ENCODE measurements around the gene DNMT3A. TPM values are rescaled to one million over a fixed set of nuclear protein-coding genes. Genes with fewer than 3 reads are reported as not detected.

DNMT3A gene
- total and polyA plus RNA-seq, 12 donors: 10.6 to 53.4 (median 25.0) TPM

- Histone ChIP-seq H3K4me3 (no peak overlapping the region), H3K27ac (no peak overlapping the region), H3K4me1 (replicated peaks in 1 of 2) (peaks cover 19 to 46% of the 10 kb centered on the region in 2 donors), H3K36me3 (replicated peaks in 1 of 2) (peaks cover 0 to 7% of the 10 kb centered on the region in 2 donors), H3K27me3 (no peaks in the 10 kb centered on the region), H3K9me3 (replicated peaks in 1 of 3) (no peaks in the 10 kb centered on the region)
- no peak for DNase-seq
- WGBS, 4 donors: 67 to 90% (median 87%) methylated on average over 1 to 5 of the region's 5 CpGs
- no peak for TF ChIP-seq POLR2A (IDR thresholded peaks at IDR 0.05)
- TF ChIP-seq CTCF (IDR thresholded peaks at IDR 0.05): no peak
- intact Hi-C loops (cut with DNase I): no loop called here
These were observed 57.8 kb downstream of the DNMT3A start for GRCh38 chr2:25283921-25284320.

GRCh38 chr2:25281941-25282340 is 59.8 kb downstream of the DNMT3A start:
- DNase-seq: no peak
- TF ChIP-seq CTCF (IDR thresholded peaks at IDR 0.05): no peak
- no peak for TF ChIP-seq POLR2A (IDR thresholded peaks at IDR 0.05)
- Histone ChIP-seq H3K4me3 (no peak overlapping the region), H3K4me1 (replicated peaks in 1 of 2) (peaks cover 35 to 64% of the 10 kb centered on the region in 2 donors), H3K27ac (peak overlapping the region in 3 of 5 donors; percentile 57 to 73 (median 59)), H3K27me3 (no peaks in the 10 kb centered on the region), H3K36me3 (replicated peaks in 1 of 2) (peaks cover 0 to 7% of the 10 kb centered on the region in 2 donors), H3K9me3 (replicated peaks in 1 of 3) (no peaks in the 10 kb centered on the region)
- intact Hi-C loops (cut with DNase I): no loop called here
- WGBS, 4 donors: 67 to 83% (median 71%) methylated on average over 8 of the region's 8 CpGs

- Histone ChIP-seq H3K36me3 (replicated peaks in 1 of 2) (peaks cover 0 to 7% of the 10 kb centered on the region in 2 donors), H3K27ac (peak overlapping the region in 3 of 5 donors; percentile 59 to 91 (median 73)), H3K27me3 (no peaks in the 10 kb centered on the region), H3K9me3 (replicated peaks in 1 of 3) (no peaks in the 10 kb centered on the region), H3K4me1 (replicated peaks in 1 of 2) (peaks cover 35 to 68% of the 10 kb centered on the region in 2 donors), H3K4me3 (no peak overlapping the region)
- intact Hi-C loops (cut with DNase I): no loop called here
- DNase-seq: peak in 5 of 7 donors; percentile 60 to 70 (median 65)
- no peak for TF ChIP-seq CTCF (IDR thresholded peaks at IDR 0.05)
- TF ChIP-seq POLR2A (IDR thresholded peaks at IDR 0.05): no peak
- 49 to 63% (median 53%) methylated on average over 5 of the region's 5 CpGs for WGBS, 4 donors
These were observed 60.2 kb downstream of the DNMT3A start for GRCh38 chr2:25281522-25281921.

DNA sequence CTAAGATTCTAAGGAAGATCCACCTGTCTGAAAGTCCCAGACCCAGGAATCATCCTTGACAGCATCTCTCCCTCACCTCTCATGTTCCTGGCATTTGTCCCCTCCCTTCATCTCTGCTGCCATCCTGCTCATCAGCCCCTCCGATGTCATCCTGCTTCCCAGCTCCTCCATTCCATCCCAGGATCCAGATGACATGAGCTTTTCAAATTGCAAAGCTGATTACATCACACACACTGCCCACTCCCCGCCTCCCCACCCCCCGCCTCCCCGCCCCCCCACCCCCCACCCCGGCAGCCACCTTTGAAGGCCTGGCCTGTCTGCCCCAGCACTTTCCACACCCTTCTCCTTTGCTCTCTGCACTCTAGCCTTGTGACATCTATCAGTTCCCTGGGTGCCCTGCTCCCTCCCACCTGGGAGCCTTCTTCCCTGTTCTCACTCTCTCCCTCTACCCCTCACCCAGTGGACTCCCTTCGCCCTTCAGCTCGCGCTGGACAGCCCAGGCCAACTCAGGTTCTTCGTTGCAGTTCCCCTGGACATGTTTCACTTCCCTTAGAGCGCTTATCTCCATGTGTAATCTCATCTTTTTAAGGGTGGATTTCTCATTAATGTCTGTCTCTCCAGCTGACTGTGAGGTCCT is 61.6 kb downstream of the DNMT3A start:
- intact Hi-C loops (cut with DNase I): no loop called here
- no peak for DNase-seq
- TF ChIP-seq POLR2A (IDR thresholded peaks at IDR 0.05) (no peak), CTCF (IDR thresholded peaks at IDR 0.05) (no peak)
- Histone ChIP-seq H3K4me3 (no peak overlapping the region), H3K27ac (peak overlapping the region in 4 of 5 donors; percentile 58 to 91 (median 82)), H3K27me3 (no peaks in the 10 kb centered on the region), H3K36me3 (replicated peaks in 1 of 2) (peaks cover 0 to 7% of the 10 kb centered on the region in 2 donors), H3K4me1 (replicated peaks in 1 of 2) (peaks cover 35 to 71% of the 10 kb centered on the region in 2 donors), H3K9me3 (replicated peaks in 1 of 3) (no peaks in the 10 kb centered on the region)
- 52 to 61% (median 55%) methylated on average over 10 of the region's 10 CpGs for WGBS, 4 donors
